K562 (cell line): ENCODE measurements around the gene MPL. TPM values are rescaled to one million over a fixed set of nuclear protein-coding genes. Genes with fewer than 3 reads are reported as not detected.
A peak's percentile ranks its signal among the peaks of the same experiment; 100 is the strongest.

Experiments
- CEBPB ChIP-seq: fragments of 450-650 bp; IDR thresholded peaks from 2 replicates; pipeline ENCODE4 v1.6.1; 2016; ENCODE audit warnings: missing genetic modification characterization, missing compliant biosample characterization
- CHD4 ChIP-seq: fragments of 200-600 bp; sonication (generic); IDR thresholded peaks from 3 replicates; pipeline ENCODE4 v1.6.1; 2012; ENCODE audit warnings: low read depth, mild to moderate bottlenecking, mixed read lengths, low read length, inconsistent platforms; ENCODE audit not compliant: insufficient read depth, insufficient replicate concordance, poor library complexity, severe bottlenecking
- NBN ChIP-seq: fragments of 450-650 bp; IDR thresholded peaks from 2 replicates; pipeline ENCODE4 v1.6.1; 2016; ENCODE audit warnings: low read depth, mild to moderate bottlenecking
- SMAD4 ChIP-seq: fragments of 250-450 bp; sonication (Bioruptor Pico); conservative IDR thresholded peaks from 2 replicates; pipeline ENCODE4 v1.8.0; 2021; ENCODE audit warnings: inconsistent platforms, mild to moderate bottlenecking, moderate library complexity
- ZFX ChIP-seq: sonication (generic); formaldehyde crosslinking; IDR thresholded peaks from 2 replicates; pipeline ENCODE4 v1.8.0; 2022; ENCODE audit warnings: mild to moderate bottlenecking, missing genetic modification reagents, moderate library complexity
- ZNF23 ChIP-seq: fragments of 250-450 bp; sonication (Bioruptor Pico); IDR thresholded peaks from 2 replicates; pipeline ENCODE4 v1.4.0; 2020; ENCODE audit warnings: mild to moderate bottlenecking
- ZNF384 ChIP-seq: IDR thresholded peaks from 2 replicates; pipeline ENCODE4 v1.6.1; 2012; ENCODE audit warnings: low read depth, low read length, improper control_type of control experiment
- ZNF408 ChIP-seq: fragments of 250-450 bp; sonication (Bioruptor Pico); IDR thresholded peaks from 2 replicates; pipeline ENCODE4 v1.4.0; 2020; ENCODE audit warnings: low read depth, mild to moderate bottlenecking, moderate library complexity
- ZNF830 ChIP-seq: fragments of 250-450 bp; sonication (Bioruptor Pico); IDR thresholded peaks from 2 replicates; pipeline ENCODE4 v1.5.0; 2021; ENCODE audit warnings: mild to moderate bottlenecking
- polyA plus RNA-seq, 8 experiments: library from polyadenylated mRNA; depleted of rRNA in 4 of 8; stranded (reverse) in 5 of 8; unstranded in 3 of 8; fragments of >200 nt; fragmentation: Nextera tagmentation in 2 of 8; fragmentation: Illumina TruSeq in 1 of 8; extraction: Ambion mirVana in 2 of 8; extraction: Trizol in 1 of 8; gene quantifications; 2 replicates each; pipeline versions ENCODE4 v1.2.1 to v1.2.3, GENCODE V29; 2011 to 2014; ENCODE audit warnings: inconsistent platforms in 1 of 8, missing spikeins in 1 of 8
- total RNA-seq, 7 experiments: library from RNA; depleted of rRNA in 6 of 7; stranded (reverse); fragments of >200 nt in 6 of 7; fragmentation: Illumina TruSeq in 2 of 7; extraction: Trizol in 2 of 7; gene quantifications; 2 replicates each; pipeline versions ENCODE4 v1.2.1 to v1.2.3, GENCODE V29; 2011 to 2021; ENCODE audit warnings: low replicate concordance in 1 of 7
- TF ChIP-seq, protein P1 (sequence below): fragments of 450-650 bp; IDR thresholded peaks from 2 replicates; pipeline ENCODE4 v1.6.1; 2017; ENCODE audit warnings: antibody characterized with exemption, mild to moderate bottlenecking
- TF ChIP-seq, protein P2 (sequence below), 2 experiments: fragments of 150-350 bp in 1 of 2; IDR thresholded peaks; 2 replicates each; pipeline ENCODE4 v1.6.1; 2012 to 2016; ENCODE audit warnings: low read depth in 2 of 2, low read length in 2 of 2, mild to moderate bottlenecking in 1 of 2, moderate library complexity in 1 of 2
- TF ChIP-seq, protein P3 (sequence below): fragments of 450-650 bp; IDR thresholded peaks from 2 replicates; pipeline ENCODE4 v1.6.1; 2017; ENCODE audit warnings: mild to moderate bottlenecking, moderate library complexity
- TF ChIP-seq, protein P4 (sequence below): fragments of 450-650 bp; formaldehyde crosslinking; IDR thresholded peaks from 2 replicates; pipeline ENCODE4 v1.4.0; 2020; ENCODE audit warnings: mild to moderate bottlenecking, moderate library complexity

MPL gene
- total and polyA plus RNA-seq, 9 of the 15 experiments (the other 6 are each of a cell fraction or from before 2014, with no cell fraction given) = not detected

DNA sequence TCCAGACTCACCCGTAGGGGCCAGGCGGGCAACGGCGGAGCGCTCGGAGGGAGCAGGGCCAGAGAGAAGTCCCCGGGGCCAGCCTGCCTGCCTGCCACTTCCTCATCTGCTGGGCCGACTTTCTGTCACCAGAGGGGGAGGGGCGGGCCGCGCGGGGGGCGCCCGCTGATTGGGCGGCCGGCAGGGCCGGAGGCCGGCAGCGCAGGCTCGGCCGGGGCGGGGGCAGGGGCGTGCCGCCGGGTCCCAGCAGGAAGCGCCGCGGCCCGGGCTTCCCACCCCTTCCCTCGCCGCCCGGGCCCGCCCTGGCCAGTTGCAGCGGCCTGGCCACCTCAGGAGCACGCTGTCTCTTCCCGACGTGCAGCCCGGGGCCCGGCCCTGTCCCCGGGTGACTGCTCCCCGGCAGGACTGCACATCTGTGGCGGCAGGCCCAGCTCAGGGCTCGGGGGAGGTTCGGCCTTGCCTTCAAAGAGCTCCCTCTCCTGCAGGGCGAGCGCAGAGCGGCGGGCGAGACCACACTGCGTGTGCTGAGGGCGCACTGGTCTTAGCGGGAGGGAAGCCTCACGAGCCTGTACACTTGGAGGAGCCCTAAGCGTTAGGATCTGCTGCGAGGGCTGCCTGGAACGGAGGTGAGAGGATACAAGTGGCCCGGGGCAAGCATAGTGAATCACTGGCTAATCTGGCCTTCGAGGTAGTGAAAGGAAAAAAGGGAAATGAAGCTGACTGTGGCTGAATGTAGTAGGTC, 30.5 kb downstream of the MPL start, which contains the start of gene ELOVL1 (continued):
- TF ChIP-seq, protein P1, sequence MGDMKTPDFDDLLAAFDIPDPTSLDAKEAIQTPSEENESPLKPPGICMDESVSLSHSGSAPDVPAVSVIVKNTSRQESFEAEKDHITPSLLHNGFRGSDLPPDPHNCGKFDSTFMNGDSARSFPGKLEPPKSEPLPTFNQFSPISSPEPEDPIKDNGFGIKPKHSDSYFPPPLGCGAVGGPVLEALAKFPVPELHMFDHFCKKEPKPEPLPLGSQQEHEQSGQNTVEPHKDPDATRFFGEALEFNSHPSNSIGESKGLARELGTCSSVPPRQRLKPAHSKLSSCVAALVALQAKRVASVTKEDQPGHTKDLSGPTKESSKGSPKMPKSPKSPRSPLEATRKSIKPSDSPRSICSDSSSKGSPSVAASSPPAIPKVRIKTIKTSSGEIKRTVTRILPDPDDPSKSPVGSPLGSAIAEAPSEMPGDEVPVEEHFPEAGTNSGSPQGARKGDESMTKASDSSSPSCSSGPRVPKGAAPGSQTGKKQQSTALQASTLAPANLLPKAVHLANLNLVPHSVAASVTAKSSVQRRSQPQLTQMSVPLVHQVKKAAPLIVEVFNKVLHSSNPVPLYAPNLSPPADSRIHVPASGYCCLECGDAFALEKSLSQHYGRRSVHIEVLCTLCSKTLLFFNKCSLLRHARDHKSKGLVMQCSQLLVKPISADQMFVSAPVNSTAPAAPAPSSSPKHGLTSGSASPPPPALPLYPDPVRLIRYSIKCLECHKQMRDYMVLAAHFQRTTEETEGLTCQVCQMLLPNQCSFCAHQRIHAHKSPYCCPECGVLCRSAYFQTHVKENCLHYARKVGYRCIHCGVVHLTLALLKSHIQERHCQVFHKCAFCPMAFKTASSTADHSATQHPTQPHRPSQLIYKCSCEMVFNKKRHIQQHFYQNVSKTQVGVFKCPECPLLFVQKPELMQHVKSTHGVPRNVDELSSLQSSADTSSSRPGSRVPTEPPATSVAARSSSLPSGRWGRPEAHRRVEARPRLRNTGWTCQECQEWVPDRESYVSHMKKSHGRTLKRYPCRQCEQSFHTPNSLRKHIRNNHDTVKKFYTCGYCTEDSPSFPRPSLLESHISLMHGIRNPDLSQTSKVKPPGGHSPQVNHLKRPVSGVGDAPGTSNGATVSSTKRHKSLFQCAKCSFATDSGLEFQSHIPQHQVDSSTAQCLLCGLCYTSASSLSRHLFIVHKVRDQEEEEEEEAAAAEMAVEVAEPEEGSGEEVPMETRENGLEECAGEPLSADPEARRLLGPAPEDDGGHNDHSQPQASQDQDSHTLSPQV = peak; percentile 95
- no peak for TF ChIP-seq ZNF408 (CRISPR knock-in tag)
- no peak for TF ChIP-seq CHD4
- TF ChIP-seq NBN = peak; percentile 79; the same call in 1 of the 2 replicates
- peak; percentile 90 for TF ChIP-seq SMAD4 (CRISPR knock-in tag)
- no peak for TF ChIP-seq ZNF384
- TF ChIP-seq CEBPB (tag) = no peak
- no peak for TF ChIP-seq ZNF830
- TF ChIP-seq, protein P2, sequence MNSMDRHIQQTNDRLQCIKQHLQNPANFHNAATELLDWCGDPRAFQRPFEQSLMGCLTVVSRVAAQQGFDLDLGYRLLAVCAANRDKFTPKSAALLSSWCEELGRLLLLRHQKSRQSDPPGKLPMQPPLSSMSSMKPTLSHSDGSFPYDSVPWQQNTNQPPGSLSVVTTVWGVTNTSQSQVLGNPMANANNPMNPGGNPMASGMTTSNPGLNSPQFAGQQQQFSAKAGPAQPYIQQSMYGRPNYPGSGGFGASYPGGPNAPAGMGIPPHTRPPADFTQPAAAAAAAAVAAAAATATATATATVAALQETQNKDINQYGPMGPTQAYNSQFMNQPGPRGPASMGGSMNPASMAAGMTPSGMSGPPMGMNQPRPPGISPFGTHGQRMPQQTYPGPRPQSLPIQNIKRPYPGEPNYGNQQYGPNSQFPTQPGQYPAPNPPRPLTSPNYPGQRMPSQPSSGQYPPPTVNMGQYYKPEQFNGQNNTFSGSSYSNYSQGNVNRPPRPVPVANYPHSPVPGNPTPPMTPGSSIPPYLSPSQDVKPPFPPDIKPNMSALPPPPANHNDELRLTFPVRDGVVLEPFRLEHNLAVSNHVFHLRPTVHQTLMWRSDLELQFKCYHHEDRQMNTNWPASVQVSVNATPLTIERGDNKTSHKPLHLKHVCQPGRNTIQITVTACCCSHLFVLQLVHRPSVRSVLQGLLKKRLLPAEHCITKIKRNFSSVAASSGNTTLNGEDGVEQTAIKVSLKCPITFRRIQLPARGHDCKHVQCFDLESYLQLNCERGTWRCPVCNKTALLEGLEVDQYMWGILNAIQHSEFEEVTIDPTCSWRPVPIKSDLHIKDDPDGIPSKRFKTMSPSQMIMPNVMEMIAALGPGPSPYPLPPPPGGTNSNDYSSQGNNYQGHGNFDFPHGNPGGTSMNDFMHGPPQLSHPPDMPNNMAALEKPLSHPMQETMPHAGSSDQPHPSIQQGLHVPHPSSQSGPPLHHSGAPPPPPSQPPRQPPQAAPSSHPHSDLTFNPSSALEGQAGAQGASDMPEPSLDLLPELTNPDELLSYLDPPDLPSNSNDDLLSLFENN (IDR thresholded peaks at IDR 0.05; ENCODE audit: low read depth in 2 of 2, low read length in 2 of 2) = peak in 1 of 2 experiments; percentile 45; a peak in 1 of 4 replicates
- TF ChIP-seq, protein P3, sequence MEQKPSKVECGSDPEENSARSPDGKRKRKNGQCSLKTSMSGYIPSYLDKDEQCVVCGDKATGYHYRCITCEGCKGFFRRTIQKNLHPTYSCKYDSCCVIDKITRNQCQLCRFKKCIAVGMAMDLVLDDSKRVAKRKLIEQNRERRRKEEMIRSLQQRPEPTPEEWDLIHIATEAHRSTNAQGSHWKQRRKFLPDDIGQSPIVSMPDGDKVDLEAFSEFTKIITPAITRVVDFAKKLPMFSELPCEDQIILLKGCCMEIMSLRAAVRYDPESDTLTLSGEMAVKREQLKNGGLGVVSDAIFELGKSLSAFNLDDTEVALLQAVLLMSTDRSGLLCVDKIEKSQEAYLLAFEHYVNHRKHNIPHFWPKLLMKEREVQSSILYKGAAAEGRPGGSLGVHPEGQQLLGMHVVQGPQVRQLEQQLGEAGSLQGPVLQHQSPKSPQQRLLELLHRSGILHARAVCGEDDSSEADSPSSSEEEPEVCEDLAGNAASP = no peak
- peak; percentile 97 for TF ChIP-seq ZFX (CRISPR knock-in tag)
- TF ChIP-seq, protein P4, sequence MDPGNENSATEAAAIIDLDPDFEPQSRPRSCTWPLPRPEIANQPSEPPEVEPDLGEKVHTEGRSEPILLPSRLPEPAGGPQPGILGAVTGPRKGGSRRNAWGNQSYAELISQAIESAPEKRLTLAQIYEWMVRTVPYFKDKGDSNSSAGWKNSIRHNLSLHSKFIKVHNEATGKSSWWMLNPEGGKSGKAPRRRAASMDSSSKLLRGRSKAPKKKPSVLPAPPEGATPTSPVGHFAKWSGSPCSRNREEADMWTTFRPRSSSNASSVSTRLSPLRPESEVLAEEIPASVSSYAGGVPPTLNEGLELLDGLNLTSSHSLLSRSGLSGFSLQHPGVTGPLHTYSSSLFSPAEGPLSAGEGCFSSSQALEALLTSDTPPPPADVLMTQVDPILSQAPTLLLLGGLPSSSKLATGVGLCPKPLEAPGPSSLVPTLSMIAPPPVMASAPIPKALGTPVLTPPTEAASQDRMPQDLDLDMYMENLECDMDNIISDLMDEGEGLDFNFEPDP (CRISPR knock-in tag) = 0 out of 2 replicates have a peak, but pooled peaks have one; percentile 13
- no peak for TF ChIP-seq ZNF23 (CRISPR knock-in tag)
